C4-2B (cell line): ENCODE results near the gene HOXB5.

Experiments used
- ZFX ChIP-seq: fragments of 450-650 bp; IDR thresholded peaks from 2 replicates; pipeline ENCODE4 v1.6.1; 2017
- TF ChIP-seq, protein P1 (sequence below): fragments of 450-650 bp; conservative IDR thresholded peaks from 2 replicates; pipeline ENCODE4 v1.5.1; 2017; ENCODE audit warnings: mild to moderate bottlenecking

DNA sequence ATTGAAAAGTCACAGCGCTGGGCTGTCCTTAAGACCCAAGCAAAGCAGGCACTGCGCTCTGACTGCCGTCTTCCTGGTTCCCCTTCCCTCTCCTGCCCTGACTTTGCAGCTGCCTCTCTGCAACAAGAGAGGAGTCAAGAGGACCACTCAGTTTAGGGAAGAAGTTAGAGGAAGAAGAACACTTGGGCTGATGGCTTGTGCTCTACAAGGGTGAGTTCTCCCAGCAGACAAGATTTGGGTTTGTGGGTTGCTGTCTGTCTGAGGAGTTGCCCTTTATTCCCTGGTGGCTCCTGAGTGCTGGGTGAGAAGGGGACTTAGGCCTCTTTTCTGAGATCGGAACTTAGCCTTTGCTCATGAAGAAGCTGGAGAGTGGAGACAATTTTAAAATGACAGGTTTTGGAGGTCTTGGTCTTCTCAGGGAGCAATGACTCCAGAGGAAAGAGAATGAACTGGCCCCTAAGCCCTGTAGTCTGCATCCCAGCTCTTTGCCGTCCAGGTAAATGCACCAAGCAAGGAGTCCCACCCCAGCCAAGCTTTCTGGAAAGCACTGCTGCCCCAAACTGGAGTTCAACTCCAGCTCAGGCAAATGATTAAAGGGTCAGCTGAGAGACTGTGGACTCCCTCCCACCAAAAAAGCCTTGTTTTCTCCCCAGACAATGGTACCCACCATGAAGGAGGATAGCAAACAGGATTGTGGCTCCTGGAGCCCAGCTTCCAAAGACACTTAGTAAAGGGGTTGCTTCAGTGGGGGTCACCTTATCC is 35.3 kb upstream of the HOXB5 start:
- TF ChIP-seq, protein P1, sequence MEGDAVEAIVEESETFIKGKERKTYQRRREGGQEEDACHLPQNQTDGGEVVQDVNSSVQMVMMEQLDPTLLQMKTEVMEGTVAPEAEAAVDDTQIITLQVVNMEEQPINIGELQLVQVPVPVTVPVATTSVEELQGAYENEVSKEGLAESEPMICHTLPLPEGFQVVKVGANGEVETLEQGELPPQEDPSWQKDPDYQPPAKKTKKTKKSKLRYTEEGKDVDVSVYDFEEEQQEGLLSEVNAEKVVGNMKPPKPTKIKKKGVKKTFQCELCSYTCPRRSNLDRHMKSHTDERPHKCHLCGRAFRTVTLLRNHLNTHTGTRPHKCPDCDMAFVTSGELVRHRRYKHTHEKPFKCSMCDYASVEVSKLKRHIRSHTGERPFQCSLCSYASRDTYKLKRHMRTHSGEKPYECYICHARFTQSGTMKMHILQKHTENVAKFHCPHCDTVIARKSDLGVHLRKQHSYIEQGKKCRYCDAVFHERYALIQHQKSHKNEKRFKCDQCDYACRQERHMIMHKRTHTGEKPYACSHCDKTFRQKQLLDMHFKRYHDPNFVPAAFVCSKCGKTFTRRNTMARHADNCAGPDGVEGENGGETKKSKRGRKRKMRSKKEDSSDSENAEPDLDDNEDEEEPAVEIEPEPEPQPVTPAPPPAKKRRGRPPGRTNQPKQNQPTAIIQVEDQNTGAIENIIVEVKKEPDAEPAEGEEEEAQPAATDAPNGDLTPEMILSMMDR, result no peak
- TF ChIP-seq ZFX, result no peak
